Natural killer cell (primary cell): ENCODE results near the gene KLHL36. TPM values are rescaled to one million over a fixed set of nuclear protein-coding genes. Genes with fewer than 3 reads are reported as not detected.

Experiments used
- ATAC-seq, 3 donors: fragments of 150-1000 bp in 2 of 3; fragments of 200-7000 bp in 1 of 3; cut with Tn5 transposase; 1 replicate in 1 of 3; 2 replicates in 2 of 3; pipeline ENCODE4 v1.10.0; 2021; ENCODE audit warnings: mild to moderate bottlenecking in 2 of 3, moderate library complexity in 2 of 3
- DNase-seq, 2 donors: peaks; one replicate each; pipeline versions ENCODE4 v3.0.0 to v3.0.0-alpha.2; 2013 to 2021; ENCODE audit warnings: mixed read lengths in 1 of 2
- H3K27ac ChIP-seq: one replicate; pipeline ENCODE4 v1.5.1; 2013; ENCODE audit warnings: mild to moderate bottlenecking, low read length
- H3K27me3 ChIP-seq: one replicate; pipeline ENCODE4 v1.6.1; 2013; ENCODE audit warnings: low read length; ENCODE audit not compliant: control insufficient read depth, insufficient read depth
- H3K36me3 ChIP-seq: one replicate; pipeline ENCODE4 v1.6.1; 2013; ENCODE audit warnings: low read length; ENCODE audit not compliant: control insufficient read depth, insufficient read depth
- H3K4me1 ChIP-seq: one replicate; pipeline ENCODE4 v1.6.1; 2013; ENCODE audit warnings: low read length; ENCODE audit not compliant: control insufficient read depth, insufficient read depth
- H3K4me3 ChIP-seq: one replicate; pipeline ENCODE4 v1.5.1; 2013; ENCODE audit warnings: low read length
- H3K9me3 ChIP-seq: one replicate; pipeline ENCODE4 v1.6.1; 2013; ENCODE audit warnings: low read length; ENCODE audit not compliant: control insufficient read depth, insufficient read depth
- H3K27ac Mint-ChIP-seq, 2 donors: one replicate each; pipeline ENCODE4 v1.8.0; 2022; ENCODE audit warnings: mild to moderate bottlenecking in 2 of 2, mixed read lengths in 2 of 2, moderate library complexity in 1 of 2
- H3K27me3 Mint-ChIP-seq, 2 donors: one replicate each; pipeline ENCODE4 v1.8.0; 2022; ENCODE audit warnings: low read depth in 2 of 2, mixed read lengths in 2 of 2
- H3K36me3 Mint-ChIP-seq: one replicate; pipeline ENCODE4 v1.8.0; 2022; ENCODE audit warnings: mixed read lengths
- H3K4me1 Mint-ChIP-seq, 2 donors: one replicate each; pipeline ENCODE4 v1.8.0; 2022; ENCODE audit warnings: mixed read lengths in 2 of 2
- H3K4me3 Mint-ChIP-seq: one replicate; pipeline ENCODE4 v1.8.0; 2022; ENCODE audit warnings: mild to moderate bottlenecking, moderate library complexity, mixed read lengths
- H3K9me3 Mint-ChIP-seq, 2 donors: one replicate each; pipeline ENCODE4 v1.8.0; 2022; ENCODE audit warnings: mixed read lengths in 2 of 2
- CTCF ChIP-seq: fragments of 200-600 bp; IDR thresholded peaks from one replicate; pipeline ENCODE4 v1.8.0; 2022; ENCODE audit warnings: antibody characterized with exemption
- WGBS: methylation state at CpG from one replicate; pipeline ENCODE4 v1.1.7; 2013; ENCODE audit warnings: missing lambda C conversion rate; ENCODE audit not compliant: insufficient coverage; 5-methylcytosine and 5-hydroxymethylcytosine counted together
- intact Hi-C: fragments of 100-400 bp; cut with micrococcal nuclease; formaldehyde crosslinking; loops from one replicate; pipeline ENCODE4 v1.14.2; 2022
- total RNA-seq, 4 donors: library from RNA; stranded (reverse); fragments of 120-200 nt in 1 of 4; gene quantifications; one replicate each; pipeline versions ENCODE4 v1.2.3 to v1.2.4, GENCODE V29; 2013 to 2022

KLHL36 gene
- total RNA-seq, 3 donors from 2014 or later (not counting 1 experiment from before 2014, with no cell fraction given) = 47.2 to 62.3 (median 60.5) TPM

GRCh38 chr16:84677017-84677803 lies 28.9 kb downstream of the KLHL36 start:
- Mint-ChIP-seq H3K9me3 (no peaks in the 10 kb centered on the region), H3K27ac (no peak overlapping the region), H3K4me1 (no peaks in the 10 kb centered on the region), H3K4me3 (no peak overlapping the region), H3K27me3 (peaks cover 5 to 12% of the 10 kb centered on the region in 2 donors), H3K36me3 (no peaks in the 10 kb centered on the region)
- Histone ChIP-seq H3K27me3 (no peaks in the 10 kb centered on the region), H3K9me3 (no peaks in the 10 kb centered on the region), H3K36me3 (no peaks in the 10 kb centered on the region), H3K4me1 (peaks cover 3% of the 10 kb centered on the region), H3K27ac (no peak overlapping the region), H3K4me3 (no peak overlapping the region)
- 88% methylated on average over 10 of the region's 14 CpGs for WGBS
- ATAC-seq (no peak), DNase-seq (no peak)
- intact Hi-C loops = no loop called here
- no peak for TF ChIP-seq CTCF

- H3K36me3 ChIP-seq = no peaks in the 10 kb centered on the region
- H3K4me1 ChIP-seq = no peaks in the 10 kb centered on the region
- H3K9me3 Mint-ChIP-seq = no peaks in the 10 kb centered on the region
Measured at GRCh38 chr16:84677849-84678248, 29.5 kb downstream of the KLHL36 start.

GRCh38 chr16:84678541-84678940 lies 30.2 kb downstream of the KLHL36 start:
- Histone ChIP-seq H3K9me3 (no peaks in the 10 kb centered on the region), H3K4me3 (no peak overlapping the region), H3K27ac (no peak overlapping the region), H3K27me3 (no peaks in the 10 kb centered on the region), H3K4me1 (no peaks in the 10 kb centered on the region), H3K36me3 (no peaks in the 10 kb centered on the region)
- intact Hi-C loops = no loop called here
- 89% methylated on average over 9 of the region's 9 CpGs for WGBS
- no peak for TF ChIP-seq CTCF
- H3K27ac Mint-ChIP-seq = no peak overlapping the region
- H3K4me1 Mint-ChIP-seq = no peaks in the 10 kb centered on the region
- DNase-seq (no peak), ATAC-seq (no peak)
- no peaks in the 10 kb centered on the region for H3K9me3 Mint-ChIP-seq
- no peak overlapping the region for H3K4me3 Mint-ChIP-seq
- peaks cover 5 to 12% of the 10 kb centered on the region in 2 donors for H3K27me3 Mint-ChIP-seq
- no peaks in the 10 kb centered on the region for H3K36me3 Mint-ChIP-seq

More at GRCh38 chr16:84677849-84678248, 29.5 kb downstream of the KLHL36 start:
- DNase-seq = no peak
- WGBS = 90% methylated on average over 10 of the region's 10 CpGs
- no peak overlapping the region for H3K4me3 ChIP-seq
- no peaks in the 10 kb centered on the region for H3K36me3 Mint-ChIP-seq
- no peak overlapping the region for H3K27ac Mint-ChIP-seq
- H3K4me1 Mint-ChIP-seq = no peaks in the 10 kb centered on the region
- H3K27me3 Mint-ChIP-seq = peaks cover 5 to 12% of the 10 kb centered on the region in 2 donors
- no peak for TF ChIP-seq CTCF
- ATAC-seq = no peak
- no peaks in the 10 kb centered on the region for H3K27me3 ChIP-seq
- intact Hi-C loops = no loop called here
- no peak overlapping the region for H3K4me3 Mint-ChIP-seq
- H3K9me3 ChIP-seq = no peaks in the 10 kb centered on the region
- no peak overlapping the region for H3K27ac ChIP-seq
